Uterus (tissue), 2 donors: ENCODE measurements around the gene AFMID.

Source experiments
- CTCF ChIP-seq, 4 experiments: fragments of 200-600 bp in 2 of 4; fragments of 450-650 bp in 2 of 4; sonication (generic) in 2 of 4; IDR thresholded peaks; one replicate each; pipeline ENCODE4 v1.5.1; 2016 to 2019; ENCODE audit warnings: antibody characterized with exemption in 4 of 4, mild to moderate bottlenecking in 2 of 4, moderate library complexity in 1 of 4
- POLR2A ChIP-seq, 2 donors: fragments of 450-650 bp; IDR thresholded peaks; one replicate each; pipeline ENCODE4 v1.6.1; 2016; ENCODE audit warnings: antibody characterized with exemption in 2 of 2, mild to moderate bottlenecking in 1 of 2, moderate library complexity in 1 of 2

- no peak for TF ChIP-seq CTCF (IDR thresholded peaks at IDR 0.05)
- no peak for TF ChIP-seq POLR2A (IDR thresholded peaks at IDR 0.05)
Measured at GRCh38 chr17:78219396-78220150, 32.4 kb downstream of the AFMID start.
